Osteoblast (primary cell): ENCODE data around the gene OTOGL. TPM values are rescaled to one million over a fixed set of nuclear protein-coding genes. Genes with fewer than 3 reads are reported as not detected.
A peak's percentile ranks its signal among the peaks of the same experiment; 100 is the strongest.

Source experiments
- DNase-seq: peaks from one replicate; pipeline ENCODE4 v3.0.0; 2011; ENCODE audit warnings: low spot score, mixed read lengths; ENCODE audit not compliant: insufficient read length; ENCODE audit errors: missing footprints
- H2AFZ ChIP-seq: 2 replicates; pipeline ENCODE4 v1.6.0; 2011; ENCODE audit warnings: mild to moderate bottlenecking, low read length
- H3K27ac ChIP-seq: 2 replicates; pipeline ENCODE4 v1.5.1; 2011; ENCODE audit warnings: mild to moderate bottlenecking, low read depth, low read length, moderate library complexity
- H3K27me3 ChIP-seq: 2 replicates; pipeline ENCODE4 v1.6.0; 2012; ENCODE audit warnings: mild to moderate bottlenecking, control low read depth, inconsistent platforms, low read length, moderate library complexity; ENCODE audit not compliant: insufficient read depth
- H3K36me3 ChIP-seq: 2 replicates; pipeline ENCODE4 v1.5.1; 2011; ENCODE audit warnings: mild to moderate bottlenecking, low read length, control low read depth, moderate library complexity; ENCODE audit not compliant: insufficient read depth
- H3K4me1 ChIP-seq: 2 replicates; pipeline ENCODE4 v1.5.1; 2011; ENCODE audit warnings: mild to moderate bottlenecking, low read length, control low read depth, moderate library complexity; ENCODE audit not compliant: insufficient read depth
- H3K4me2 ChIP-seq: 2 replicates; pipeline ENCODE4 v1.6.0; 2011; ENCODE audit warnings: mild to moderate bottlenecking, low read length; ENCODE audit not compliant: insufficient read depth
- H3K4me3 ChIP-seq: fragments of 200-600 bp; sonication (generic); 3 replicates; pipeline ENCODE4 v1.5.1; 2012; ENCODE audit warnings: mild to moderate bottlenecking, low read length, inconsistent platforms; ENCODE audit not compliant: insufficient read depth
- H3K79me2 ChIP-seq: 2 replicates; pipeline ENCODE4 v1.6.0; 2012; ENCODE audit warnings: mild to moderate bottlenecking, low read length, control low read depth, inconsistent platforms; ENCODE audit not compliant: insufficient read depth
- H3K9me3 ChIP-seq: 2 replicates; pipeline ENCODE4 v1.5.1; 2011; ENCODE audit warnings: low read depth, low read length, control low read depth
- H4K20me1 ChIP-seq: 2 replicates; pipeline ENCODE4 v1.6.0; 2012; ENCODE audit warnings: mild to moderate bottlenecking, low read length, control low read depth; ENCODE audit not compliant: insufficient read depth
- CTCF ChIP-seq: IDR thresholded peaks from 2 replicates; pipeline ENCODE4 v1.5.1; 2011; ENCODE audit warnings: mild to moderate bottlenecking, low read depth, low read length, moderate library complexity; ENCODE audit errors: extremely low read depth
- total RNA-seq: library from RNA; depleted of rRNA; stranded (reverse); fragments of >200 nt; gene quantifications from 2 replicates; pipeline ENCODE4 v1.2.3, GENCODE V29; 2012

The OTOGL gene
- total RNA-seq, 1 donor, result 0.36 TPM

- Histone ChIP-seq H3K4me3 (no peak overlapping the region), H3K79me2 (no peaks in the 10 kb centered on the region), H3K4me1 (peaks cover 34% of the 10 kb centered on the region), H2AFZ (peak overlapping the region; percentile 42), H3K27me3 (no peaks in the 10 kb centered on the region), H4K20me1 (no peaks in the 10 kb centered on the region), H3K36me3 (no peaks in the 10 kb centered on the region), H3K4me2 (no peak overlapping the region), H3K9me3 (no peaks in the 10 kb centered on the region), H3K27ac (no peak overlapping the region)
- DNase-seq, result peak; percentile 29
- no peak for TF ChIP-seq CTCF
Measured at GRCh38 chr12:80192087-80192486, 92.8 kb downstream of the OTOGL start.

GRCh38 chr12:80193865-80194264, 94.5 kb downstream of the OTOGL start:
- TF ChIP-seq CTCF, result no peak
- Histone ChIP-seq H4K20me1 (no peaks in the 10 kb centered on the region), H3K79me2 (no peaks in the 10 kb centered on the region), H3K4me3 (no peak overlapping the region), H3K36me3 (no peaks in the 10 kb centered on the region), H3K9me3 (no peaks in the 10 kb centered on the region), H2AFZ (peak overlapping the region; percentile 52), H3K4me2 (peak overlapping the region; percentile 4), H3K27me3 (no peaks in the 10 kb centered on the region), H3K27ac (no peak overlapping the region), H3K4me1 (peaks cover 20% of the 10 kb centered on the region)
- DNase-seq, result no peak

GRCh38 chr12:80195074-80195726, 95.9 kb downstream of the OTOGL start:
- H3K79me2 ChIP-seq, result no peaks in the 10 kb centered on the region
- no peak overlapping the region for H2AFZ ChIP-seq
- H3K27ac ChIP-seq, result no peak overlapping the region
- no peaks in the 10 kb centered on the region for H3K9me3 ChIP-seq
- no peak overlapping the region for H3K4me2 ChIP-seq
- TF ChIP-seq CTCF, result peak; percentile 82
- H3K4me1 ChIP-seq, result peaks cover 8% of the 10 kb centered on the region
- no peaks in the 10 kb centered on the region for H3K36me3 ChIP-seq
- peak; percentile 3 for DNase-seq
- H3K4me3 ChIP-seq, result no peak overlapping the region
- H4K20me1 ChIP-seq, result no peaks in the 10 kb centered on the region
- no peaks in the 10 kb centered on the region for H3K27me3 ChIP-seq

- Histone ChIP-seq H3K79me2 (no peaks in the 10 kb centered on the region), H3K27ac (no peak overlapping the region), H3K4me2 (no peak overlapping the region), H3K27me3 (no peaks in the 10 kb centered on the region), H4K20me1 (no peaks in the 10 kb centered on the region), H3K36me3 (no peaks in the 10 kb centered on the region), H3K4me1 (peaks cover 8% of the 10 kb centered on the region), H3K4me3 (no peak overlapping the region), H2AFZ (no peak overlapping the region), H3K9me3 (no peaks in the 10 kb centered on the region)
- no peak for TF ChIP-seq CTCF
- DNase-seq, result no peak
Measured at GRCh38 chr12:80195737-80196136, 96.4 kb downstream of the OTOGL start.
